Activated CD4-positive, alpha-beta memory T cell treated with anti-CD3 and anti-CD28 coated beads for 36 hours (primary cell): ENCODE results near the gene TRERF1. TPM values are rescaled to one million over a fixed set of nuclear protein-coding genes. Genes with fewer than 3 reads are reported as not detected.

Experiments used
- CTCF ChIA-PET: fragments of 350-600 bp; sonication (Branson Sonifier 250); formaldehyde crosslinking; loops from one replicate; lab custom pipeline; 2021; ENCODE audit warnings: antibody characterized with exemption, inconsistent platforms; lab: Charles Lee
- POLR2A ChIA-PET: fragments of 350-600 bp; sonication (Branson Sonifier 250); formaldehyde crosslinking; loops from one replicate; lab custom pipeline; 2021; ENCODE audit warnings: antibody characterized with exemption; lab: Charles Lee
- DNase-seq: peaks from one replicate; pipeline ENCODE4 v3.0.0-alpha.2; 2020
- H3K27ac Mint-ChIP-seq: one replicate; pipeline ENCODE4 v1.8.0; 2021; ENCODE audit warnings: mixed read lengths
- H3K27me3 Mint-ChIP-seq: one replicate; pipeline ENCODE4 v1.8.0; 2021; ENCODE audit warnings: mixed read lengths
- H3K36me3 Mint-ChIP-seq: one replicate; pipeline ENCODE4 v1.8.0; 2021; ENCODE audit warnings: mixed read lengths
- H3K4me1 Mint-ChIP-seq: one replicate; pipeline ENCODE4 v1.8.0; 2021; ENCODE audit warnings: low read depth, mixed read lengths
- H3K4me3 Mint-ChIP-seq: one replicate; pipeline ENCODE4 v1.8.0; 2021; ENCODE audit warnings: mild to moderate bottlenecking, mixed read lengths
- H3K9me3 Mint-ChIP-seq: one replicate; pipeline ENCODE4 v1.8.0; 2021; ENCODE audit warnings: mixed read lengths
- intact Hi-C: fragments of 100-400 bp; cut with micrococcal nuclease; formaldehyde crosslinking; loops from one replicate; pipeline ENCODE4 v1.15.1; 2023
- total RNA-seq, 2 experiments: library from RNA; stranded (reverse); gene quantifications; one replicate each; pipeline ENCODE4 v1.2.3, GENCODE V29; 2021

TRERF1 gene
- total RNA-seq, 2 experiments from 2014 or later = 16.3 to 16.7 TPM

GRCh38 chr6:42434237-42434636 lies 17.5 kb downstream of the TRERF1 start:
- CTCF ChIA-PET = interaction anchor here (2.7 kb wide), 1 partner anchor 114 kb away, joined by 12 read pairs; no protein-coding TSS in a partner anchor
- H3K9me3 Mint-ChIP-seq = peaks cover 18% of the 10 kb centered on the region
- POLR2A ChIA-PET = no interaction called here
- H3K36me3 Mint-ChIP-seq = peaks cover 22% of the 10 kb centered on the region
- no peaks in the 10 kb centered on the region for H3K27me3 Mint-ChIP-seq
- intact Hi-C loops = no loop called here
- H3K4me1 Mint-ChIP-seq = peaks cover 35% of the 10 kb centered on the region
- H3K4me3 Mint-ChIP-seq = no peak overlapping the region
- no peak overlapping the region for H3K27ac Mint-ChIP-seq
- DNase-seq = no peak

- Mint-ChIP-seq H3K27ac (no peak overlapping the region), H3K4me3 (no peak overlapping the region), H3K36me3 (peaks cover 22% of the 10 kb centered on the region), H3K4me1 (peaks cover 36% of the 10 kb centered on the region), H3K9me3 (peaks cover 18% of the 10 kb centered on the region), H3K27me3 (no peaks in the 10 kb centered on the region)
- intact Hi-C loops = no loop called here
- ChIA-PET CTCF (interaction anchor here (0.7 kb wide), 1 partner anchor 115 kb away, joined by 3 read pairs; no protein-coding TSS in a partner anchor), POLR2A (no interaction called here)
- no peak for DNase-seq
Observed at GRCh38 chr6:42433409-42433808, 18.3 kb downstream of the TRERF1 start.

GRCh38 chr6:42431877-42432276 lies 19.8 kb downstream of the TRERF1 start:
- no peak for DNase-seq
- intact Hi-C loops = no loop called here
- Mint-ChIP-seq H3K4me3 (no peak overlapping the region), H3K9me3 (peaks cover 18% of the 10 kb centered on the region), H3K27ac (no peak overlapping the region), H3K36me3 (peaks cover 22% of the 10 kb centered on the region), H3K4me1 (peaks cover 39% of the 10 kb centered on the region), H3K27me3 (no peaks in the 10 kb centered on the region)
- ChIA-PET POLR2A (no interaction called here), CTCF (interaction anchor here (0.6 to 1.9 kb wide), 4 partner anchors 9 to 115 kb away, joined by 3 to 7 read pairs (median 3); no protein-coding TSS in a partner anchor)

- Mint-ChIP-seq H3K4me1 (peaks cover 38% of the 10 kb centered on the region), H3K4me3 (no peak overlapping the region), H3K9me3 (peaks cover 18% of the 10 kb centered on the region), H3K27ac (no peak overlapping the region), H3K27me3 (no peaks in the 10 kb centered on the region), H3K36me3 (peaks cover 22% of the 10 kb centered on the region)
- POLR2A ChIA-PET = no interaction called here
- CTCF ChIA-PET = interaction anchor here (0.6 to 1.9 kb wide), 3 partner anchors 100 to 116 kb away, joined by 3 to 7 read pairs (median 3); no protein-coding TSS in a partner anchor
- no peak for DNase-seq
- intact Hi-C loops = no loop called here
Observed at GRCh38 chr6:42431356-42431755, 20.4 kb downstream of the TRERF1 start.

- ChIA-PET CTCF (no interaction called here), POLR2A (no interaction called here)
- intact Hi-C loops = no loop called here
- no peak for DNase-seq
- Mint-ChIP-seq H3K4me1 (peaks cover 45% of the 10 kb centered on the region), H3K27ac (no peak overlapping the region), H3K36me3 (peaks cover 18% of the 10 kb centered on the region), H3K9me3 (peaks cover 15% of the 10 kb centered on the region), H3K27me3 (no peaks in the 10 kb centered on the region), H3K4me3 (no peak overlapping the region)
Observed at GRCh38 chr6:42429836-42430235, 21.9 kb downstream of the TRERF1 start.

- H3K9me3 Mint-ChIP-seq = peaks cover 11% of the 10 kb centered on the region
- H3K4me1 Mint-ChIP-seq = peaks cover 51% of the 10 kb centered on the region
Observed at GRCh38 chr6:42429042-42429585, 22.6 kb downstream of the TRERF1 start.

GRCh38 chr6:42428326-42429041 lies 23.2 kb downstream of the TRERF1 start:
- ChIA-PET CTCF (interaction anchor here (0.7 to 1.8 kb wide), 5 partner anchors 13 to 119 kb away, joined by 3 to 9 read pairs (median 4); no protein-coding TSS in a partner anchor), POLR2A (interaction anchor here (0.6 to 1.1 kb wide), 6 partner anchors 12 to 89 kb away, joined by 3 to 4 read pairs (median 3); no protein-coding TSS in a partner anchor)
- Mint-ChIP-seq H3K27ac (peak overlapping the region; percentile 44), H3K4me1 (peaks cover 57% of the 10 kb centered on the region), H3K36me3 (peaks cover 6% of the 10 kb centered on the region), H3K9me3 (peaks cover 6% of the 10 kb centered on the region), H3K4me3 (no peak overlapping the region), H3K27me3 (no peaks in the 10 kb centered on the region)
- intact Hi-C loops = no loop called here
- DNase-seq = peak; percentile 60

More at GRCh38 chr6:42429042-42429585, 22.6 kb downstream of the TRERF1 start:
- H3K27me3 Mint-ChIP-seq = no peaks in the 10 kb centered on the region
- peaks cover 11% of the 10 kb centered on the region for H3K36me3 Mint-ChIP-seq
- H3K27ac Mint-ChIP-seq = peak overlapping the region; percentile 44
- peak; percentile 37 for DNase-seq
- CTCF ChIA-PET = interaction anchor here (1.2 kb wide), 1 partner anchor 119 kb away, joined by 3 read pairs; no protein-coding TSS in a partner anchor
- no peak overlapping the region for H3K4me3 Mint-ChIP-seq
- intact Hi-C loops = no loop called here
- POLR2A ChIA-PET = no interaction called here

GRCh38 chr6:42427871-42428270 lies 23.9 kb downstream of the TRERF1 start:
- intact Hi-C loops = no loop called here
- ChIA-PET POLR2A (interaction anchor here (0.6 to 1.1 kb wide), 6 partner anchors 13 to 88 kb away, joined by 3 to 4 read pairs (median 3); no protein-coding TSS in a partner anchor), CTCF (interaction anchor here (0.7 to 1.8 kb wide), 4 partner anchors 13 to 120 kb away, joined by 3 to 9 read pairs (median 6); no protein-coding TSS in a partner anchor)
- peaks cover 63% of the 10 kb centered on the region for H3K4me1 Mint-ChIP-seq
- peaks cover under 1% of the 10 kb centered on the region for H3K36me3 Mint-ChIP-seq
- H3K9me3 Mint-ChIP-seq = no peaks in the 10 kb centered on the region
- H3K4me3 Mint-ChIP-seq = no peak overlapping the region
- peak overlapping the region; percentile 44 for H3K27ac Mint-ChIP-seq
- no peak for DNase-seq
- no peaks in the 10 kb centered on the region for H3K27me3 Mint-ChIP-seq

- no peak for DNase-seq
- H3K36me3 Mint-ChIP-seq = no peaks in the 10 kb centered on the region
- peaks cover 62% of the 10 kb centered on the region for H3K4me1 Mint-ChIP-seq
- no peak overlapping the region for H3K27ac Mint-ChIP-seq
- H3K4me3 Mint-ChIP-seq = no peak overlapping the region
- H3K9me3 Mint-ChIP-seq = no peaks in the 10 kb centered on the region
- H3K27me3 Mint-ChIP-seq = no peaks in the 10 kb centered on the region
- ChIA-PET CTCF (no interaction called here), POLR2A (no interaction called here)
- intact Hi-C loops = no loop called here
Observed at GRCh38 chr6:42426191-42426590, 25.5 kb downstream of the TRERF1 start.

- POLR2A ChIA-PET = interaction anchor here (0.7 to 2.7 kb wide), 4 partner anchors 10 to 122 kb away, joined by 3 to 10 read pairs (median 3); no protein-coding TSS in a partner anchor
- H3K4me1 Mint-ChIP-seq = peaks cover 62% of the 10 kb centered on the region
- H3K27ac Mint-ChIP-seq = no peak overlapping the region
- CTCF ChIA-PET = interaction anchor here (1.2 to 1.9 kb wide), 3 partner anchors 35 to 122 kb away, joined by 4 to 12 read pairs (median 5); no protein-coding TSS in a partner anchor
- H3K4me3 Mint-ChIP-seq = no peak overlapping the region
- intact Hi-C loops = loop anchor here (5.0 kb wide), 1 partner anchor 97 kb away; no protein-coding TSS in a partner anchor
- no peaks in the 10 kb centered on the region for H3K9me3 Mint-ChIP-seq
- DNase-seq = no peak
- H3K27me3 Mint-ChIP-seq = no peaks in the 10 kb centered on the region
- H3K36me3 Mint-ChIP-seq = no peaks in the 10 kb centered on the region
Observed at GRCh38 chr6:42424906-42425474, 26.7 kb downstream of the TRERF1 start.

- POLR2A ChIA-PET = interaction anchor here (0.6 to 2.7 kb wide), 7 partner anchors 12 to 98 kb away, joined by 3 to 10 read pairs (median 3); no protein-coding TSS in a partner anchor
Observed at GRCh38 chr6:42423244-42423643, 28.5 kb downstream of the TRERF1 start.

More at GRCh38 chr6:42423244-42423643, 28.5 kb downstream of the TRERF1 start:
- Mint-ChIP-seq H3K4me1 (peaks cover 57% of the 10 kb centered on the region), H3K27me3 (no peaks in the 10 kb centered on the region), H3K4me3 (peak overlapping the region; percentile 18), H3K9me3 (no peaks in the 10 kb centered on the region), H3K27ac (peak overlapping the region; percentile 72), H3K36me3 (no peaks in the 10 kb centered on the region)
- DNase-seq = peak; percentile 74
- intact Hi-C loops = loop anchor here (1.0 to 5.0 kb wide), 3 partner anchors 18 to 99 kb away; no protein-coding TSS in a partner anchor
- CTCF ChIA-PET = interaction anchor here (0.7 to 1.9 kb wide), 4 partner anchors 9 to 124 kb away, joined by 3 to 12 read pairs (median 4); no protein-coding TSS in a partner anchor
